HL-60/S4 treated with phorbol 12-myristate 13-acetate at 8.2 ng/mL for 4 days and 3 days (cell line): ENCODE results near the gene ADARB1.

Experiments
- in situ Hi-C: fragments of 300-500 bp; cut with MboI; formaldehyde crosslinking; loops from 2 replicates; pipeline ENCODE4 v1.15.0; 2022; ENCODE audit warnings: low sequenced_read_pairs

The ADARB1 gene

GRCh38 chr21:45074818-45075595, 627 bp downstream of the ADARB1 start:
- in situ Hi-C loops, result no loop called here

- in situ Hi-C loops, result no loop called here
These were observed 1.3 kb downstream of the ADARB1 start for GRCh38 chr21:45075596-45076244.

- in situ Hi-C loops, result no loop called here
These were observed 1.9 kb downstream of the ADARB1 start for GRCh38 chr21:45076245-45076711.

- in situ Hi-C loops, result no loop called here
These were observed 4.0 kb downstream of the ADARB1 start for GRCh38 chr21:45078371-45078770.

GRCh38 chr21:45078877-45079281, 4.5 kb downstream of the ADARB1 start:
- in situ Hi-C loops, result no loop called here

- in situ Hi-C loops, result no loop called here
These were observed 5.0 kb downstream of the ADARB1 start for GRCh38 chr21:45079351-45079750.

DNA sequence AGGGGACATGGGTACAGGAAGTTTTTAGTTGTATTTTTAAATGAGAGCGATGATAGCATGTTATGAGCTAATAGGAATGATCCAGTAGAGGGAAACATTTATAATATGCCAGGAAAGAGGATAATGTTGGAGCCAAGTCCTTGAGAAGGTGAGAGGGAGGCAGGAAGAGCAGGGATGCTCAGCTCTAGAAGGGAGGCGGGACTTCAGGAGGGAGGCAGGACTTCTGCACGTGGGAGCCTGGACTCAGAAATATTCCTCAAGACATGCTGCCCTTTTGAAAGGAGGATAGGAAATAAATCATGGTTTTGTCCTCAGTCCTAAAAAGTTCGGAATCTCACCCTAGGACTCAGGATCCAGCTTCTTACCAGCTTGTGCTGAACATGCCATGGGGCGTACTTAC, 5.9 kb downstream of the ADARB1 start:
- in situ Hi-C loops, result no loop called here

- in situ Hi-C loops, result no loop called here
These were observed 6.4 kb downstream of the ADARB1 start for GRCh38 chr21:45080639-45081414.

GRCh38 chr21:45081636-45082035, 7.3 kb downstream of the ADARB1 start:
- in situ Hi-C loops, result no loop called here

DNA sequence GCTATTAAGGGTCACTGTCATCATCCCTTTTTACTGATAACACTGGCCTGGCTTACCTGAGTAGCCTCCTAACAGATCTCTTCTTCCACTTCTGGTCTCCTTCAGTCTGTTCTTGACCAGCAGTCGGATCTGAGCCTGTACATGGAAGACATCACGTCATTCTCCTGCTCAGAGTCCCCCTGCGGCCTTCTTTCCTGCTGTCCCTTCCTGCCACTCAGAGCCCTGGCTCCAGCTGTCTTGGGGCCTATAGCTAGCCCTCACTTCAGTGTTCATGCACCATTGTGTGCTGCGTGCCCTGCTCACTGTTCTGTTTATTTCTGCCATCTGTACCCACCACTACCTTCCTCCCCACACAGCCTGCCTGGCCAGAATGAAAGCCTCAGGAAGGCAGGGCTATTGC, 8.4 kb downstream of the ADARB1 start:
- in situ Hi-C loops, result no loop called here

GRCh38 chr21:45084121-45084520, 9.7 kb downstream of the ADARB1 start:
- in situ Hi-C loops, result no loop called here

GRCh38 chr21:45084881-45085536, 10.6 kb downstream of the ADARB1 start:
- in situ Hi-C loops, result no loop called here

GRCh38 chr21:45085700-45086099, 11.3 kb downstream of the ADARB1 start:
- in situ Hi-C loops, result no loop called here

GRCh38 chr21:45086337-45086958, 12.1 kb downstream of the ADARB1 start:
- in situ Hi-C loops, result no loop called here

GRCh38 chr21:45087022-45087823, 12.8 kb downstream of the ADARB1 start:
- in situ Hi-C loops, result no loop called here

- in situ Hi-C loops, result no loop called here
These were observed 13.7 kb downstream of the ADARB1 start for GRCh38 chr21:45088116-45088515.

GRCh38 chr21:45088729-45089128, 14.3 kb downstream of the ADARB1 start:
- in situ Hi-C loops, result no loop called here

DNA sequence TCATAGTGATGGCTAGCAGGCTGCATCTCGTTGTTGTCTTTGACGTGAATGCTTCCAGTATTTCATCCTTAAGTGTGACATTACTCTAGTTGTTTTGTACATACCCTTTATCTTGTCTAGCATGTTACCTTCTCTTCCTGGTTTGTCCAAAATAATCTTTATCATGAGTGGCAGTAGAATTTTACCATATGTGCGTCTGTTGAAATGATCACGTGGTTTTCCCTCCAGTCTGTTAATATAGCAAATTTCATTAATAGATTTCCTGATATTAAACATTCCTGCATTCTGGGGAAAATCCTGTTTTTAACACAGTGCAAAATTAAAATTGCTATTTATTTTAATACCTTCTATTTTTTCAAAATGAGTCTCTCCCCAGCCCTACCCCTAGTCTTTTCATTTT, 15.6 kb downstream of the ADARB1 start:
- in situ Hi-C loops, result no loop called here

DNA sequence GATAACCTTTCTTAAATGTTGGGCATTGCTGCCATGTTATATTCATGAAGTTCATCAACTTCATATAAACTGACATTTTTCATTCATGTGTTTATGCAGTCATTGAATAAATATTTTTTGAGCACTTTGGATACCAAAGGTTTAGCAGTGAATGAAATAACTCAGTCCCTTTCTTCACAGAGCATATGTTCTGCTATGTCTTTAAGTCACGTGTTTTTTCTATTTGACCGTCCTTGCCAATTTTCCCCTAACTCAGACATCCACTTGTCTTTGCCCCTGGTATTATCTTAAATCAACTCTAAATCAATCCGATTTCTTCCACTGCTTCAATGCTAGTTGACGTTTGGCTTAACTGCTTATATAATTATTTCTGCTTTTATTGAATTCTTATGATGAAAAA, 16.6 kb downstream of the ADARB1 start:
- in situ Hi-C loops, result no loop called here
